Testis (tissue), 3 donors: Measurements from ENCODE around the gene KIFAP3. TPM values are rescaled to one million over a fixed set of nuclear protein-coding genes. Genes with fewer than 3 reads are reported as not detected.

Experiments used
- DNase-seq: peaks from one replicate; pipeline ENCODE4 v3.0.0-alpha.2; 2019
- H3K27ac ChIP-seq, 2 donors: fragments of 200-600 bp; sonication (generic); one replicate each; pipeline ENCODE4 v1.5.1; 2019
- H3K27me3 ChIP-seq: fragments of 200-600 bp; sonication (generic); one replicate; pipeline ENCODE4 v1.5.1; 2019
- H3K36me3 ChIP-seq: fragments of 200-600 bp; sonication (generic); one replicate; pipeline ENCODE4 v1.5.1; 2017; ENCODE audit warnings: low read depth; ENCODE audit errors: missing control alignments
- H3K4me1 ChIP-seq: fragments of 200-600 bp; sonication (generic); one replicate; pipeline ENCODE4 v1.5.1; 2019
- H3K4me3 ChIP-seq, 2 donors: fragments of 200-600 bp; sonication (generic); one replicate each; pipeline ENCODE4 v1.5.1; 2017 to 2019
- H3K9me3 ChIP-seq: fragments of 200-600 bp; sonication (generic); one replicate; pipeline ENCODE4 v1.5.1; 2017
- POLR2A ChIP-seq: fragments of 450-650 bp; IDR thresholded peaks from one replicate; pipeline ENCODE4 v1.6.1; 2017; ENCODE audit warnings: antibody characterized with exemption, mild to moderate bottlenecking, moderate library complexity
- WGBS, 2 donors: methylation state at CpG; one replicate each; pipeline ENCODE4 v1.1.5; 2018; 5-methylcytosine and 5-hydroxymethylcytosine counted together
- intact Hi-C: fragments of 100-400 bp; cut with DNase I; formaldehyde crosslinking; loops from one replicate; pipeline ENCODE4 v1.15.1; 2023; ENCODE audit warnings: low total_unique reads
- polyA plus RNA-seq: library from polyadenylated mRNA; stranded (reverse); fragments of 350-450 nt; fragmentation: Illumina TruSeq; extraction: RNeasy Lipid Tissue Mini Kit (QIAGEN cat#74804); gene quantifications from one replicate; pipeline ENCODE4 v1.2.3, GENCODE V29; 2014; ENCODE audit warnings: low read depth, low replicate concordance; ENCODE audit not compliant: insufficient read depth
- total RNA-seq, 2 donors: library from RNA; depleted of rRNA; stranded (reverse); fragments of >200 nt; gene quantifications; one replicate each; pipeline ENCODE4 v1.2.3, GENCODE V29; 2016
- TF ChIP-seq, protein P1 (sequence below), 3 experiments: fragments of 450-650 bp in 2 of 3; fragments of 200-600 bp in 1 of 3; sonication (generic) in 1 of 3; IDR thresholded peaks; one replicate each; pipeline ENCODE4 v1.5.1; 2016 to 2019; ENCODE audit warnings: antibody characterized with exemption in 3 of 3, mild to moderate bottlenecking in 2 of 3, moderate library complexity in 1 of 3

Gene KIFAP3
- total and polyA plus RNA-seq, 3 donors from 2014 or later = 52.9 to 80.8 (median 60.6) TPM

DNA sequence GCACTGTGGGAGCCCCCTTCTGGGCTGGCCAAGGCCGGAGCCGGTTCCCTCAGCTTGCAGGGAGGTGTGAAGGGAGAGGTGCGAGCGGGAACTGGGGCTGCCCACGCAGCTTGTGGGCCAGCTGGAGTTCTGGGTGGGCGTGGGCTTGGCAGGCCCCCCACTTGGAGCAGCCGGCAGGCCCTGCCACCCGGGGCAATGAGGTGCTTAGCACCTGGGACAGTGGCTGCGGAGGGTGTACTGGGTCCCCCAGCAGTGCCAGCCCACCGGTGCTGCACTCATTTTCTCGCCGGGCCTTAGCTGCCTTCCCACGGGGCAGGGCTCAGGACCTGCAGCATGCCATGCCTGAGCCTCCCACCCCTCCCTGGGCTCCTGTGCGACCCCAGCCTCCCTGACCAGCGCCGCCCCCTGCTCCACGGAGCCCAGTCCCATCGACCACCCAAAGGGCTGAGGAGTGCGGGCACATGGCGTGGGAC, 192.4 kb downstream of the KIFAP3 start:
- no peak for DNase-seq
- H3K27ac ChIP-seq = no peak overlapping the region
- intact Hi-C loops = no loop called here
- no peak overlapping the region for H3K4me3 ChIP-seq
- no peaks in the 10 kb centered on the region for H3K36me3 ChIP-seq
- no peaks in the 10 kb centered on the region for H3K9me3 ChIP-seq
- no peak for TF ChIP-seq POLR2A
- TF ChIP-seq, protein P1, sequence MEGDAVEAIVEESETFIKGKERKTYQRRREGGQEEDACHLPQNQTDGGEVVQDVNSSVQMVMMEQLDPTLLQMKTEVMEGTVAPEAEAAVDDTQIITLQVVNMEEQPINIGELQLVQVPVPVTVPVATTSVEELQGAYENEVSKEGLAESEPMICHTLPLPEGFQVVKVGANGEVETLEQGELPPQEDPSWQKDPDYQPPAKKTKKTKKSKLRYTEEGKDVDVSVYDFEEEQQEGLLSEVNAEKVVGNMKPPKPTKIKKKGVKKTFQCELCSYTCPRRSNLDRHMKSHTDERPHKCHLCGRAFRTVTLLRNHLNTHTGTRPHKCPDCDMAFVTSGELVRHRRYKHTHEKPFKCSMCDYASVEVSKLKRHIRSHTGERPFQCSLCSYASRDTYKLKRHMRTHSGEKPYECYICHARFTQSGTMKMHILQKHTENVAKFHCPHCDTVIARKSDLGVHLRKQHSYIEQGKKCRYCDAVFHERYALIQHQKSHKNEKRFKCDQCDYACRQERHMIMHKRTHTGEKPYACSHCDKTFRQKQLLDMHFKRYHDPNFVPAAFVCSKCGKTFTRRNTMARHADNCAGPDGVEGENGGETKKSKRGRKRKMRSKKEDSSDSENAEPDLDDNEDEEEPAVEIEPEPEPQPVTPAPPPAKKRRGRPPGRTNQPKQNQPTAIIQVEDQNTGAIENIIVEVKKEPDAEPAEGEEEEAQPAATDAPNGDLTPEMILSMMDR (IDR thresholded peaks at IDR 0.05) = no peak
- 88 to 98% methylated on average over 8 to 20 of the region's 20 CpGs for WGBS, 2 donors
- no peaks in the 10 kb centered on the region for H3K4me1 ChIP-seq
- H3K27me3 ChIP-seq = no peaks in the 10 kb centered on the region

DNA sequence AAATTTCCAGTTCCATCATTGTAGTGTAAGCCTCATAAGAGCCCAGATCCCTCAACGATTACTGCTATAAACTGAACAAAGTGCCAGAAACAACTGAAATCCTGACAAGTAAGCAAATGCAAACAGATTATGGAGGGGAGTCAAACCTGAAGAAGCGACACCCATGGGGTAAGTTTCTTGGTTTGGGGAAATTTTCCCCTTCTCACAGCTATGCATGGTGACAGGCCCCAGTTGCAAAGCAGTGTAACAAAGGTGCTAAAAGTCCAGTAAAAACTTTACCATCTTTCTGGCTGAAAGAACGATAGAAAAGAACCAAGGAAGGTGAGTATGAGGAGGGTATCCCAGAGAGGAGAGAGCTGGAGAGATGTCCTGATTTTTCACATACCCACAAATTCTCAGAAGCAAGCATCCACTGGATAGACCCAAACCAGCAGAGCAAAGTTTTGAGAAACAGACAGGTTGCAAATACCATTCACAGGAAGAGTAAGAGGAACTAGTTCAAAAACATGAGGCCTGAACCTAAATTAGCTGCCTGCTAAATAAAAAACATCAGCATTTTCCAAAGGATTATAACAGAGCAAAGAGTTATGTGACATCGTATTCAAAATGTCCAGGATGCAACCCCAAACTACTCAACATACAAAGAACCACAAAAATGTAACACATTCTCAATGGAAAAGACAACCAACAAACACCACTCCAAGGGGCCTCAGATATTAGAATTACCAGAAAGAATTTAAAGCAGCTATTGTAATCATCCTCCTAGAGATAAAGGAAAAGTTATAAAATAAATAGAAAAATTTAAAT, 195.3 kb downstream of the KIFAP3 start:
- Histone ChIP-seq H3K36me3 (peaks cover 3% of the 10 kb centered on the region), H3K9me3 (no peaks in the 10 kb centered on the region), H3K4me3 (no peak overlapping the region), H3K4me1 (no peaks in the 10 kb centered on the region), H3K27ac (no peak overlapping the region), H3K27me3 (no peaks in the 10 kb centered on the region)
- DNase-seq = no peak
- 87 to 97% methylated on average over 4 of the region's 4 CpGs for WGBS, 2 donors
- intact Hi-C loops = no loop called here
- TF ChIP-seq, protein P1 (IDR thresholded peaks at IDR 0.05) = no peak
- TF ChIP-seq POLR2A = no peak

DNA sequence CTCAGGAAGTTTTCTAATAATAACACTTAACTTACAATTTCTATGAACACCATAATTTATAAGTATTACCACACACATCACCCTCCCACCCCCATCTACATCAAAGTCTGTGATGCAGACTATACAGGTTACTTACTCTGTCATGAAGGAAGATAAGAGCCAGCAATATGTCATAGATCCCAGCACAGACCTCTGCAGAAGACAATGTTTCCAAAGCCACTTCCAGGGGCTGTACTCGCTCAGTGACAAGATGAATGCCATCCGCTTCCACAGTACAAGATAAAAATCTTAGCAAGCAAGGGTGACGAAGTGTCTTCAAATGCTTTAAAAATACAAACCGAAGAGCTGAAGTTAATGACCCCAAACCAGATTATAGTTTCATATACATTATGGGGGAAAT, 196.0 kb downstream of the KIFAP3 start:
- 71 to 86% methylated on average over 4 of the region's 4 CpGs for WGBS, 2 donors
- H3K9me3 ChIP-seq = no peaks in the 10 kb centered on the region
- TF ChIP-seq POLR2A = no peak
- TF ChIP-seq, protein P1 (IDR thresholded peaks at IDR 0.05) = no peak
- H3K4me1 ChIP-seq = no peaks in the 10 kb centered on the region
- intact Hi-C loops = no loop called here
- no peak overlapping the region for H3K4me3 ChIP-seq
- H3K27ac ChIP-seq = no peak overlapping the region
- no peaks in the 10 kb centered on the region for H3K27me3 ChIP-seq
- peaks cover 3% of the 10 kb centered on the region for H3K36me3 ChIP-seq
- no peak for DNase-seq

DNA sequence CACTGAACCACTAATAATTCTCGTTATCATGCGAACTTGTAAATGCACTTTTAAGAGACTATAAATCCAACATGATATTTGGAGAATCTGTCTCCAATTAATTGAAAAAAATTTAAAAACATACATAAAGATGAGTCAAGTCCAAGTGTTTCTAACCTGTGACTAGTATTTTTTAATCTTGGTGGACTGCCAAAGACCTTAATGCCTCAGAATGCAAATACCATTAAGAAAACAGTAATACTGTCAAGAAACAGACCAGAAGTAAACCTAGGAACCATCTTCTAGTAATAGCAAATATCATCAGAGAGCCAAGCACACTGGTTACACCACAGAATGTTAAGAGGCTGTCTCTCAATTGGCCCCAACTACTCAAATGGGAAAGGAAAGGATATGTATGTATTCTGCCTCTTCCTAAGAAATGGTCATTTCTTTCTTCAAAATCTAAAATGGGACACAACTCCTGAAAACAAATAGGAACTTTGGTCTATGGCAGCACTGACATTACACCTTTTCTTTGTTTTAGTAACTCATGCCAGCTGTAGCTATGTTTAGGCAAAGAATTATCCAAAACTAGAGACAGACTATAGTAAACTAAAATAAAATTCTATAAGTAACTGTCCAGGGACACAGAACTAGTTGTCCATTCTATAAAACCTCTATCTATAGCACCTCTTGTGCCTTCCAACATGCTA, 196.5 kb downstream of the KIFAP3 start:
- 94 to 96% methylated on average over 2 of the region's 2 CpGs for WGBS, 2 donors
- H3K36me3 ChIP-seq = peaks cover 3% of the 10 kb centered on the region
- TF ChIP-seq, protein P1 (IDR thresholded peaks at IDR 0.05) = no peak
- TF ChIP-seq POLR2A = no peak
- no peak for DNase-seq
- no peaks in the 10 kb centered on the region for H3K9me3 ChIP-seq
- no peak overlapping the region for H3K4me3 ChIP-seq
- H3K27ac ChIP-seq = no peak overlapping the region
- H3K27me3 ChIP-seq = no peaks in the 10 kb centered on the region
- intact Hi-C loops = no loop called here
- no peaks in the 10 kb centered on the region for H3K4me1 ChIP-seq
